SU-DHL-6 (cell line): Measurements from ENCODE around the gene FAM170B.

Experiments used
- H2AFZ ChIP-seq: fragments of 200-600 bp; sonication (generic); 2 replicates; pipeline ENCODE4 v1.6.1; 2014; ENCODE audit warnings: low read depth, mild to moderate bottlenecking, moderate library complexity, mixed read lengths, antibody characterized with exemption, low read length; ENCODE audit not compliant: severe bottlenecking
- H3F3A ChIP-seq: fragments of 200-600 bp; shearing (Covaris generic); 2 replicates; pipeline ENCODE4 v1.6.0; 2016; ENCODE audit warnings: antibody characterized with exemption, mild to moderate bottlenecking; ENCODE audit not compliant: insufficient read depth
- H3K27ac ChIP-seq: fragments of 200-600 bp; sonication (generic); 2 replicates; pipeline ENCODE4 v1.5.1; 2016; ENCODE audit warnings: low read depth, mild to moderate bottlenecking, low read length, moderate library complexity, mixed read lengths
- H3K27me3 ChIP-seq: fragments of 200-600 bp; sonication (generic), shearing (Covaris generic); 2 replicates; pipeline ENCODE4 v1.6.0; 2014; ENCODE audit warnings: mild to moderate bottlenecking, low read length
- H3K36me3 ChIP-seq: fragments of 200-600 bp; sonication (generic); 2 replicates; pipeline ENCODE4 v1.6.1; 2014; ENCODE audit warnings: mild to moderate bottlenecking, low read length, mixed read lengths
- H3K4me2 ChIP-seq: fragments of 300-600, 200-600 bp; shearing (Covaris generic), sonication (generic); 2 replicates; pipeline ENCODE4 v1.6.0; 2014; ENCODE audit warnings: low read length, low read depth, mild to moderate bottlenecking; ENCODE audit not compliant: poor library complexity, severe bottlenecking
- H3K4me3 ChIP-seq: fragments of 200-600 bp; sonication (generic); 2 replicates; pipeline ENCODE4 v1.5.1; 2014; ENCODE audit warnings: antibody characterized with exemption, low read length, mild to moderate bottlenecking, mixed read lengths; ENCODE audit not compliant: insufficient read depth, poor library complexity, severe bottlenecking
- H3K79me2 ChIP-seq: fragments of 200-600 bp; sonication (generic); 2 replicates; pipeline ENCODE4 v1.6.1; 2014; ENCODE audit warnings: mild to moderate bottlenecking, low read length, moderate library complexity; ENCODE audit not compliant: insufficient read depth
- H3K9ac ChIP-seq: fragments of 200-600 bp; sonication (generic); 2 replicates; pipeline ENCODE4 v1.7.0; 2014; ENCODE audit warnings: mild to moderate bottlenecking, low read length
- H3K9me2 ChIP-seq: fragments of 200-600 bp; sonication (generic); replicated peaks from 2 replicates; pipeline ENCODE4 v1.6.1; 2014; ENCODE audit warnings: low read length; ENCODE audit not compliant: insufficient read depth
- H3K9me3 ChIP-seq: fragments of 200-600 bp; sonication (generic); 2 replicates; pipeline ENCODE4 v1.6.1; 2014; ENCODE audit warnings: low read length, mixed read lengths; ENCODE audit not compliant: insufficient read depth
- H4K20me1 ChIP-seq: fragments of 200-600 bp; sonication (generic); 2 replicates; pipeline ENCODE4 v1.6.1; 2014; ENCODE audit warnings: low read depth, mild to moderate bottlenecking, antibody characterized with exemption, low read length, moderate library complexity, mixed read lengths
- EZH2phosphoT487 ChIP-seq: fragments of 200-600 bp; sonication (generic), shearing (Covaris generic); conservative IDR thresholded peaks from 2 replicates; pipeline ENCODE4 v1.6.1; 2018; ENCODE audit warnings: mild to moderate bottlenecking, antibody characterized with exemption, low read length, moderate library complexity, mixed read lengths
- TF ChIP-seq, protein P1 (sequence below): fragments of 200-600 bp; sonication (generic); IDR thresholded peaks from one replicate; pipeline ENCODE4 v1.5.1; 2017; ENCODE audit warnings: antibody characterized with exemption, mild to moderate bottlenecking, low read length, moderate library complexity; ENCODE audit not compliant: insufficient read depth, poor library complexity, severe bottlenecking

FAM170B gene

DNA sequence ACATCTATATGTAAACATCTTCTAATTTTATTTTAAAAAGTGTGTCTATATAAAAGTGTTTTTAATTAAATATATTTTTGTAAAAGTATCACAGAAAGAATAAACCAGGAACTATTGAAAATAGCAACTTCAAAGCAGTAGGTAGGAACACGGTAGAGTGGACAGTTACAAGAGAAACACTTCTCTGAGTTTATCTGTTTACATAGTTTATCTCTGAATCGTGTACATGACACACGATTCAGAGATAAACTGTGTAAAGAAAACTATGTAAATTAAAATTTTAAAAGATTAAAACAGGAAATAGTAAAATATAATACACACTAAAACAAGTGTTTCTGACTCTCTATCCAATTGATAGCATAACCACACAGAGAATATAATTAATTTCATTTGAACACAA is 25.1 kb upstream of the FAM170B start:
- Histone ChIP-seq H3K9me2 (no peaks in the 10 kb centered on the region), H3K9ac (no peak overlapping the region), H3K4me2 (no peak overlapping the region), H3K9me3 (no peaks in the 10 kb centered on the region), H3K79me2 (no peaks in the 10 kb centered on the region), H2AFZ (no peak overlapping the region), H3K36me3 (no peaks in the 10 kb centered on the region), H3F3A (no peaks in the 10 kb centered on the region), H3K27ac (no peak overlapping the region), H3K27me3 (no peaks in the 10 kb centered on the region), H3K4me3 (no peak overlapping the region), H4K20me1 (no peaks in the 10 kb centered on the region)
- no peak for TF ChIP-seq EZH2phosphoT487
- TF ChIP-seq, protein P1, sequence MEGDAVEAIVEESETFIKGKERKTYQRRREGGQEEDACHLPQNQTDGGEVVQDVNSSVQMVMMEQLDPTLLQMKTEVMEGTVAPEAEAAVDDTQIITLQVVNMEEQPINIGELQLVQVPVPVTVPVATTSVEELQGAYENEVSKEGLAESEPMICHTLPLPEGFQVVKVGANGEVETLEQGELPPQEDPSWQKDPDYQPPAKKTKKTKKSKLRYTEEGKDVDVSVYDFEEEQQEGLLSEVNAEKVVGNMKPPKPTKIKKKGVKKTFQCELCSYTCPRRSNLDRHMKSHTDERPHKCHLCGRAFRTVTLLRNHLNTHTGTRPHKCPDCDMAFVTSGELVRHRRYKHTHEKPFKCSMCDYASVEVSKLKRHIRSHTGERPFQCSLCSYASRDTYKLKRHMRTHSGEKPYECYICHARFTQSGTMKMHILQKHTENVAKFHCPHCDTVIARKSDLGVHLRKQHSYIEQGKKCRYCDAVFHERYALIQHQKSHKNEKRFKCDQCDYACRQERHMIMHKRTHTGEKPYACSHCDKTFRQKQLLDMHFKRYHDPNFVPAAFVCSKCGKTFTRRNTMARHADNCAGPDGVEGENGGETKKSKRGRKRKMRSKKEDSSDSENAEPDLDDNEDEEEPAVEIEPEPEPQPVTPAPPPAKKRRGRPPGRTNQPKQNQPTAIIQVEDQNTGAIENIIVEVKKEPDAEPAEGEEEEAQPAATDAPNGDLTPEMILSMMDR: no peak

DNA sequence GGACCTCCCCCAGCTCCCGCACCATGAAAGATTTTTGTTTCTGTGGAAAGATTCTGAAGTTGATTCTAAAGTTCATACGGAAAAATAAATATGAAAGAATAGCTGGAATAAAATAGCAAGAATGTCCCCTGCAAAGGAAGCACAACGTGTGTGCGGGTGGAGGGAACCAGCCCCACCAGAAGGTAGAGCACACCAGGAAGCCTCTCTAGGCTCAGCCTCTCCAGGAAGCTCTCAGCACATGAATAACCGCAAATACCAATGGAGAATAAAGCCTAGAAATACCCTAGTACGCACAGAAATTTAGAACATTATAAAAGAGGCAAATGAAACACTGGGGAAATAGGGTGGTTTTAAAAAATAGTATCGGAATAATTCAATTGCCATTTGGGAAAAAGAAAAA is 24.6 kb upstream of the FAM170B start:
- Histone ChIP-seq H3K27ac (no peak overlapping the region), H3K4me2 (no peak overlapping the region), H3K36me3 (no peaks in the 10 kb centered on the region), H3K9ac (no peak overlapping the region), H4K20me1 (no peaks in the 10 kb centered on the region), H3K9me2 (no peaks in the 10 kb centered on the region), H3F3A (no peaks in the 10 kb centered on the region), H2AFZ (no peak overlapping the region), H3K4me3 (no peak overlapping the region), H3K27me3 (no peaks in the 10 kb centered on the region), H3K79me2 (no peaks in the 10 kb centered on the region), H3K9me3 (no peaks in the 10 kb centered on the region)
- no peak for TF ChIP-seq EZH2phosphoT487
- TF ChIP-seq, protein P1: no peak

DNA sequence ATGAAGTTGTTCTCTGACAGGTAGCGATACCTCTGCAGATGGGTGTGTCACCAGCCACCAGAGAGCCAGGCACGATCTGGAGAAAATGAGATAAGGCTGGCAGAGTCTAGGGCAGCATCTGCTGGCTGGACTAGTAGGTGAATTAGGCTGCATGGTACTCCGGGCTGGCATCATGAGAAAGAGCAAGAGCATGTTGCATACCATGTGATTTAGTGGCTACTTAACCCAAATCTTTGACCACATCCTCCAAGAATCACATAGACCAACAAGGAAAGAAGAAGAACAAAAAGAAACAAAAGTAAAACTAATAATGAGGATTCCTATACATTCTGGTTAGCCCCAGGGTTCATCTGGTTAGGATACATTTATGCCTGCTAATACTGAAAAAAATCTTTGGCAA is 23.4 kb upstream of the FAM170B start:
- H3K4me2 ChIP-seq: no peak overlapping the region
- H3K9ac ChIP-seq: no peak overlapping the region
- H3K9me2 ChIP-seq: no peaks in the 10 kb centered on the region
- H3K9me3 ChIP-seq: no peaks in the 10 kb centered on the region
- H2AFZ ChIP-seq: no peak overlapping the region
- TF ChIP-seq, protein P1: no peak
- TF ChIP-seq EZH2phosphoT487: no peak
- no peaks in the 10 kb centered on the region for H3K27me3 ChIP-seq
- H3F3A ChIP-seq: no peaks in the 10 kb centered on the region
- no peaks in the 10 kb centered on the region for H3K79me2 ChIP-seq
- H3K27ac ChIP-seq: no peak overlapping the region
- no peaks in the 10 kb centered on the region for H4K20me1 ChIP-seq
- H3K4me3 ChIP-seq: no peak overlapping the region
- no peaks in the 10 kb centered on the region for H3K36me3 ChIP-seq

DNA sequence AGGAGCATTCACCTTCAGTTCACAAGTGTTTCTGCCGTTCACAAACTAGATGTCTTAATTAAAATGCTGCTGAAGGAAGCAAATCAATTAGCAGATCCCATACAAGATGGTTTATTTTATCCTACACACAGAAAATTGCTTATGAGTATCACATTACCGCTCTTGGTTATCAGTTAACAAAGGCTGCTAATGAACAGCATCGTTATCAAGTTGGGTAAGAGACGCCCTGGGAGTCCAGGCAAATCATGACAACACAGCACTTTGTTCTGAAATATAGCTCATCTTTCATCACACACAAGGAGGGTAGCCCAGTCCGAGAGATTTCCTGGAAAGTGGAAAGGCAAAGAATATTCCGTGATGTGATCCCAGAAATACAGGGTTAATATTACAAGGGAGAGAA is 20.8 kb upstream of the FAM170B start:
- H3K27me3 ChIP-seq: no peaks in the 10 kb centered on the region
- no peaks in the 10 kb centered on the region for H3K9me3 ChIP-seq
- no peak overlapping the region for H3K9ac ChIP-seq
- no peaks in the 10 kb centered on the region for H3K9me2 ChIP-seq
- no peaks in the 10 kb centered on the region for H3K36me3 ChIP-seq
- no peak overlapping the region for H3K4me2 ChIP-seq
- no peaks in the 10 kb centered on the region for H4K20me1 ChIP-seq
- H2AFZ ChIP-seq: no peak overlapping the region
- TF ChIP-seq, protein P1: no peak
- no peak for TF ChIP-seq EZH2phosphoT487
- no peak overlapping the region for H3K27ac ChIP-seq
- no peak overlapping the region for H3K4me3 ChIP-seq
- H3F3A ChIP-seq: no peaks in the 10 kb centered on the region
- H3K79me2 ChIP-seq: no peaks in the 10 kb centered on the region
